HG03280 (cell line): ENCODE measurements around the gene DNAJB13.
"Not testable (repeated sequence)": the region's sequence is repeated elsewhere in the genome, so short reads cannot be mapped to it uniquely, and the experiment has no call there.

Source experiments
- ATAC-seq: cut with Tn5 transposase; IDR thresholded peaks from one replicate; pipeline ENCODE4 v1.9.1; 2021; ENCODE audit warnings: mild to moderate bottlenecking, moderate library complexity; ENCODE audit not compliant: unreplicated experiment

Gene DNAJB13

GRCh38 chr11:73950869-73951710 is at the start of gene DNAJB13:
DNAJB13 (plus strand) TSS chr11:73951026; CDS start chr11:73951070, 44 bp downstream.
- ATAC-seq: peak; percentile 95

GRCh38 chr11:73902303-73902702 is 48.5 kb upstream of the DNAJB13 start:
- no peak for ATAC-seq

- ATAC-seq: no peak
Measured at GRCh38 chr11:73907191-73907590, 43.6 kb upstream of the DNAJB13 start.

GRCh38 chr11:73912026-73912425 is 38.8 kb upstream of the DNAJB13 start:
- ATAC-seq: no peak

GRCh38 chr11:73913472-73913871 is 37.4 kb upstream of the DNAJB13 start:
- no peak for ATAC-seq

GRCh38 chr11:73914284-73914683 is 36.5 kb upstream of the DNAJB13 start:
- ATAC-seq: no peak

- no peak for ATAC-seq
Measured at GRCh38 chr11:73916435-73916834, 34.4 kb upstream of the DNAJB13 start.

GRCh38 chr11:73921180-73921579 is 29.6 kb upstream of the DNAJB13 start:
- ATAC-seq: no peak

- ATAC-seq: no peak
Measured at GRCh38 chr11:73929388-73929787, 21.4 kb upstream of the DNAJB13 start.

GRCh38 chr11:73931039-73931645 is 19.7 kb upstream of the DNAJB13 start:
- no peak for ATAC-seq

- ATAC-seq: no peak
Measured at GRCh38 chr11:73931951-73932350, 18.9 kb upstream of the DNAJB13 start.

- no peak for ATAC-seq
Measured at GRCh38 chr11:73932781-73933180, 18.0 kb upstream of the DNAJB13 start.

GRCh38 chr11:73936047-73936446 is 14.8 kb upstream of the DNAJB13 start:
- ATAC-seq: not testable (repeated sequence)

GRCh38 chr11:73939096-73939495 is 11.7 kb upstream of the DNAJB13 start:
- no peak for ATAC-seq

GRCh38 chr11:73940801-73941570 is 9.8 kb upstream of the DNAJB13 start:
- ATAC-seq: no peak

GRCh38 chr11:73942010-73942409 is 8.8 kb upstream of the DNAJB13 start:
- ATAC-seq: no peak

- ATAC-seq: no peak
Measured at GRCh38 chr11:73944085-73944484, 6.7 kb upstream of the DNAJB13 start.

- no peak for ATAC-seq
Measured at GRCh38 chr11:73944901-73945300, 5.9 kb upstream of the DNAJB13 start.

GRCh38 chr11:73945396-73945795 is 5.4 kb upstream of the DNAJB13 start:
- ATAC-seq: no peak

- ATAC-seq: no peak
Measured at GRCh38 chr11:73946798-73947458, 3.9 kb upstream of the DNAJB13 start.

GRCh38 chr11:73949246-73949645 is 1.6 kb upstream of the DNAJB13 start:
- no peak for ATAC-seq
